GM23338 (cell line): Measurements from ENCODE around the gene PTPRA. TPM values are rescaled to one million over a fixed set of nuclear protein-coding genes. Genes with fewer than 3 reads are reported as not detected.

Experiments used
- ATAC-seq: fragments of 200-7000 bp; cut with Tn5 transposase; 3 replicates; pipeline ENCODE4 v1.9.1; 2020
- DNase-seq: peaks from one replicate; pipeline ENCODE4 v3.0.0-alpha.2; 2015; ENCODE audit warnings: low spot score
- H2AFZ ChIP-seq: fragments of 200-600 bp; sonication (generic); 2 replicates; pipeline ENCODE4 v1.8.0; 2016; ENCODE audit warnings: antibody characterized with exemption, mild to moderate bottlenecking, moderate library complexity
- H3F3A ChIP-seq: fragments of 200-600 bp; sonication (generic); replicated peaks from 2 replicates; pipeline ENCODE4 v1.8.0; 2017; ENCODE audit warnings: antibody characterized with exemption, mixed run types, low read depth
- H3K27ac ChIP-seq: fragments of 200-600 bp; sonication (generic); 2 replicates; pipeline ENCODE4 v1.6.1; 2016; ENCODE audit warnings: low read depth
- H3K27me3 ChIP-seq: fragments of 200-600 bp; sonication (generic); 2 replicates; pipeline ENCODE4 v1.8.0; 2016; ENCODE audit warnings: mild to moderate bottlenecking, mixed run types, moderate library complexity; ENCODE audit not compliant: insufficient read depth
- H3K36me3 ChIP-seq: fragments of 200-600 bp; sonication (generic); 2 replicates; pipeline ENCODE4 v1.8.0; 2016; ENCODE audit warnings: mild to moderate bottlenecking; ENCODE audit not compliant: insufficient read depth
- H3K4me1 ChIP-seq: fragments of 200-600 bp; sonication (generic); 2 replicates; pipeline ENCODE4 v1.8.0; 2016; ENCODE audit warnings: mild to moderate bottlenecking, moderate library complexity; ENCODE audit not compliant: insufficient read depth
- H3K4me2 ChIP-seq: fragments of 200-600 bp; sonication (generic); 2 replicates; pipeline ENCODE4 v1.7.1; 2017; ENCODE audit warnings: mixed run types
- H3K4me3 ChIP-seq: fragments of 200-600 bp; sonication (generic); 2 replicates; pipeline ENCODE4 v1.6.1; 2016; ENCODE audit warnings: mixed run types
- H3K79me2 ChIP-seq: fragments of 200-600 bp; sonication (generic); replicated peaks from 2 replicates; pipeline ENCODE4 v1.8.0; 2017; ENCODE audit warnings: mild to moderate bottlenecking; ENCODE audit not compliant: insufficient read depth
- H3K9me2 ChIP-seq: fragments of 200-600 bp; sonication (generic); 2 replicates; pipeline ENCODE4 v1.8.0; 2017; ENCODE audit not compliant: insufficient read depth
- H4K20me1 ChIP-seq: fragments of 200-600 bp; sonication (generic); replicated peaks from 2 replicates; pipeline ENCODE4 v1.8.0; 2017; ENCODE audit warnings: mild to moderate bottlenecking; ENCODE audit not compliant: insufficient read depth
- H3K27ac Mint-ChIP-seq: 2 replicates; pipeline ENCODE4 v1.8.0; 2020; ENCODE audit warnings: inconsistent platforms, mild to moderate bottlenecking, moderate library complexity, mixed read lengths
- H3K27me3 Mint-ChIP-seq: 3 replicates; pipeline ENCODE4 v1.8.0; 2022; ENCODE audit warnings: low read depth, mild to moderate bottlenecking, moderate library complexity, mixed read lengths, inconsistent platforms; ENCODE audit not compliant: insufficient read depth, poor library complexity
- H3K36me3 Mint-ChIP-seq: 3 replicates; pipeline ENCODE4 v1.8.0; 2021; ENCODE audit warnings: low read depth, mild to moderate bottlenecking, inconsistent platforms, moderate library complexity, mixed read lengths
- H3K4me1 Mint-ChIP-seq: 3 replicates; pipeline ENCODE4 v1.8.0; 2020; ENCODE audit warnings: mild to moderate bottlenecking, inconsistent platforms, mixed read lengths
- H3K4me3 Mint-ChIP-seq: 3 replicates; pipeline ENCODE4 v1.8.0; 2021; ENCODE audit warnings: moderate library complexity, mild to moderate bottlenecking, inconsistent platforms, mixed read lengths
- H3K9me3 Mint-ChIP-seq: 3 replicates; pipeline ENCODE4 v1.8.0; 2020; ENCODE audit warnings: moderate library complexity, mild to moderate bottlenecking, inconsistent platforms, mixed read lengths
- CREB1 ChIP-seq: fragments of 250-450 bp; sonication (Bioruptor Pico); IDR thresholded peaks from 2 replicates; pipeline ENCODE4 v1.5.0; 2020; ENCODE audit warnings: low read depth, mild to moderate bottlenecking, moderate library complexity
- CTCF ChIP-seq, 2 experiments: fragments of 200-600 bp in 1 of 2; sonication (generic) in 1 of 2; conservative IDR thresholded peaks; 2 replicates each; pipeline versions ENCODE4 v1.5.1 to v1.6.1; 2016 to 2017; ENCODE audit warnings: antibody characterized with exemption in 2 of 2, low read depth in 2 of 2, mild to moderate bottlenecking in 2 of 2, moderate library complexity in 1 of 2
- EZH2 ChIP-seq: fragments of 200-600 bp; sonication (generic); IDR thresholded peaks from one replicate; pipeline ENCODE4 v1.8.0; 2017; ENCODE audit warnings: antibody characterized with exemption, mild to moderate bottlenecking, low read depth; ENCODE audit not compliant: unreplicated experiment
- EZH2phosphoT487 ChIP-seq: fragments of 200-600 bp; sonication (generic); IDR thresholded peaks from one replicate; pipeline ENCODE4 v1.8.1; 2018; ENCODE audit warnings: antibody characterized with exemption; ENCODE audit not compliant: unreplicated experiment
- JUNB ChIP-seq: IDR thresholded peaks from one replicate; pipeline ENCODE4 v1.6.1; 2016; ENCODE audit warnings: antibody characterized with exemption; ENCODE audit not compliant: unreplicated experiment
- NANOG ChIP-seq: IDR thresholded peaks from 2 replicates; pipeline ENCODE4 v1.6.1; 2016; ENCODE audit warnings: antibody characterized with exemption, borderline replicate concordance
- POLR2AphosphoS5 ChIP-seq: IDR thresholded peaks from 2 replicates; pipeline ENCODE4 v1.6.1; 2016; ENCODE audit warnings: antibody characterized with exemption, low read depth
- STAT1 ChIP-seq: IDR thresholded peaks from one replicate; pipeline ENCODE4 v1.6.1; 2016; ENCODE audit warnings: antibody characterized with exemption; ENCODE audit not compliant: unreplicated experiment
- ZNF114 ChIP-seq: fragments of 250-450 bp; sonication (Bioruptor Pico); IDR thresholded peaks from 2 replicates; pipeline ENCODE4 v1.5.0; 2020; ENCODE audit warnings: mild to moderate bottlenecking, moderate library complexity
- ZNF331 ChIP-seq: fragments of 250-450 bp; sonication (Bioruptor Pico); IDR thresholded peaks from 2 replicates; pipeline ENCODE4 v1.5.0; 2020; ENCODE audit warnings: low read depth, mild to moderate bottlenecking, moderate library complexity
- ZNF462 ChIP-seq: fragments of 250-450 bp; sonication (Bioruptor Pico); IDR thresholded peaks from 2 replicates; pipeline ENCODE4 v1.5.0; 2020; ENCODE audit warnings: mild to moderate bottlenecking, moderate library complexity
- polyA plus RNA-seq: library from polyadenylated mRNA; unstranded; fragments of >200 nt; fragmentation: Nextera tagmentation; extraction: Ambion mirVana; gene quantifications from 2 replicates; pipeline ENCODE4 v1.2.1, GENCODE V29; 2016
- total RNA-seq: library from RNA; depleted of rRNA; stranded (reverse); fragments of >200 nt; shearing (Covaris generic); gene quantifications from 2 replicates; pipeline ENCODE4 v1.2.3, GENCODE V29; 2014

PTPRA gene
- total and polyA plus RNA-seq, 2 experiments from 2014 or later, result 37.8 to 39.3 TPM

GRCh38 chr20:2930538-2930937 is 57.3 kb downstream of the PTPRA start:
- H3K27ac ChIP-seq, result no peak overlapping the region
- H3K27me3 ChIP-seq, result no peaks in the 10 kb centered on the region
- Mint-ChIP-seq H3K27ac (no peak overlapping the region), H3K4me3 (no peak overlapping the region), H3K4me1 (no peaks in the 10 kb centered on the region), H3K27me3 (no peaks in the 10 kb centered on the region), H3K36me3 (peaks cover 15% of the 10 kb centered on the region; the same call in 2 of the 3 replicates), H3K9me3 (no peaks in the 10 kb centered on the region)
- no peaks in the 10 kb centered on the region; the same call in none of the 2 replicates for H4K20me1 ChIP-seq
- no peak for TF ChIP-seq ZNF331 (CRISPR knock-in tag)
- TF ChIP-seq ZNF114 (CRISPR knock-in tag), result no peak
- TF ChIP-seq STAT1, result no peak
- TF ChIP-seq JUNB, result no peak
- no peak for TF ChIP-seq POLR2AphosphoS5
- no peak for TF ChIP-seq CREB1 (CRISPR knock-in tag)
- no peak for TF ChIP-seq EZH2
- TF ChIP-seq EZH2phosphoT487, result no peak
- no peak for TF ChIP-seq CTCF (conservative IDR thresholded peaks at IDR 0.05; ENCODE audit: low read depth in 2 of 2)
- no peak for TF ChIP-seq NANOG
- TF ChIP-seq ZNF462 (CRISPR knock-in tag), result no peak
- H3K9me2 ChIP-seq, result 0 out of 2 replicates have a peak, but pooled peaks cover 3% of the 10 kb centered on the region
- no peaks in the 10 kb centered on the region for H3F3A ChIP-seq
- DNase-seq (no peak), ATAC-seq (no peak)
- no peaks in the 10 kb centered on the region for H3K36me3 ChIP-seq
- no peak overlapping the region for H3K4me2 ChIP-seq
- H3K4me3 ChIP-seq, result no peak overlapping the region
- no peaks in the 10 kb centered on the region for H3K79me2 ChIP-seq
- H2AFZ ChIP-seq, result no peak overlapping the region
- no peaks in the 10 kb centered on the region for H3K4me1 ChIP-seq
